Ishikawa (cell line): ENCODE results near the gene DHRS7B.

Experiments
- CEBPB ChIP-seq: IDR thresholded peaks from 2 replicates; pipeline ENCODE4 v1.6.1; 2012
- CREB1 ChIP-seq: IDR thresholded peaks from 2 replicates; pipeline ENCODE4 v1.6.1; 2012; ENCODE audit warnings: low read depth
- EGR1 ChIP-seq: IDR thresholded peaks from 2 replicates; pipeline ENCODE4 v1.6.1; 2012
- EP300 ChIP-seq: IDR thresholded peaks from 2 replicates; pipeline ENCODE4 v1.6.1; 2012; ENCODE audit warnings: borderline replicate concordance
- FOXM1 ChIP-seq: IDR thresholded peaks from 2 replicates; pipeline ENCODE4 v1.6.1; 2012; ENCODE audit warnings: low read depth, borderline replicate concordance
- MAX ChIP-seq: IDR thresholded peaks from 2 replicates; pipeline ENCODE4 v1.6.1; 2012
- NFIC ChIP-seq: IDR thresholded peaks from 2 replicates; pipeline ENCODE4 v1.6.1; 2012
- RAD21 ChIP-seq: IDR thresholded peaks from 2 replicates; pipeline ENCODE4 v1.6.1; 2012; ENCODE audit warnings: low read depth
- REST ChIP-seq: IDR thresholded peaks from 2 replicates; pipeline ENCODE4 v1.6.1; 2012; ENCODE audit warnings: low read depth, mild to moderate bottlenecking
- TAF1 ChIP-seq: IDR thresholded peaks from 2 replicates; pipeline ENCODE4 v1.6.1; 2012; ENCODE audit warnings: low read depth, mild to moderate bottlenecking
- TCF12 ChIP-seq: IDR thresholded peaks from 2 replicates; pipeline ENCODE4 v1.6.1; 2012; ENCODE audit warnings: low read depth
- TEAD4 ChIP-seq: IDR thresholded peaks from 2 replicates; pipeline ENCODE4 v1.6.1; 2012
- USF1 ChIP-seq: IDR thresholded peaks from 2 replicates; pipeline ENCODE4 v1.6.1; 2012
- YY1 ChIP-seq: IDR thresholded peaks from 2 replicates; pipeline ENCODE4 v1.6.1; 2012; ENCODE audit warnings: low read depth
- ZBTB7A ChIP-seq: IDR thresholded peaks from 2 replicates; pipeline ENCODE4 v1.6.1; 2012; ENCODE audit warnings: low read depth

DHRS7B gene

DNA sequence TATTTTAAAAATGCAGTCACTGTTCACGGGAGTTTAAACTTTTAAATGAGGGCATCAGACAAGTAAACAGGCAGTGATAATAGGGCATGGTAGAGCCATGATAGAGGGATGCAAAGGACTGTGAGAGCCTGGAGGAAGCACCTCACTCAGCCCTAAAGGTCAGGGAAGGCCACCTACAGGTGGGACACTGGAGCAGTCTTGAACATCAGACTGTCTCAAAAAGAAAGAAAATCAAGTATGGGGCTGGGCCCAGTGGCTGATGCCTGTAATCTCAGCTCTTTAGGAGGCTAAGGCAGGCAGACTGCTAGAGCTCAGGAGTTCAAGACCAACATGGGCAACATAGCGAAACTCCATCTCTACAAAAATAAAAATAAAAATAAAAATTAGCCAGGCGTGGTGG, 31.0 kb upstream of the DHRS7B start:
- TF ChIP-seq USF1 = no peak

GRCh38 chr17:21096874-21097273, 29.9 kb upstream of the DHRS7B start:
- TF ChIP-seq TEAD4 (no peak), ZBTB7A (no peak)

DNA sequence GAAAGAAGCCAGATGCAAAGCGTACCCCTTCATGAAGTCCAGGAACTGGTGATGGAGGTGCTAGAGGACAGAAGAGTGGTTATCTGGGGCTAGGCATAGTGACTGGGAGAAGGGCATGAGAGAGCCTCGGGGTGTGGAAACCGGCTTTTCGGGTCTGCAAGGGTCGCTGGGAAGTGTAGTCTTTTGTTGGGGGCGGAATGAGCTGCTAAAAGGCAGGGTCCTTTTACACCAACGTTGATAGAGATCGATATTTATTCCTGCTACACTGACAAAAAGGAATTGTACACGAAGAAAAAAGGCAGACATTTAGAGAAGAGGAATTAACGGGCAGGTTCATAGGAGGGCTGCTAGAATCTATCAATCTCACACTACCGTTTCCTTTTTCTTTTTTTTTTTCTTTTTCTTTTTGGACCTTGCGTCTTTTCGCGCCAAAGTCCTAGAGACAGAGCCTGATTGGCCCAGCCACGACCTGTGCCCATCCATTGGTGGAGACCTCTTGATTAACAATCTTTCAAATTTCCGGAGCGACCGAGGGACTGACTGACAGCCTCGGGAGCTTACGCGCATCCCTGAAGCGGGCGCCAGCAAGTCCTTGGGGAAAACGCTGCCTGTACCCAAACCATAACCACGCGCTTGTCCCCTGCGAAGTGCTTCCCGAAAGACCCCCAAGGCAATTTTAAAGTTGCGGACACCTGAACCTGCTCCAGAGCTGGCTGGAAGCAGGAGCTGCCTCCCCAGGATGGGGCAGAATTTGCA, 27.7 kb upstream of the DHRS7B start:
- TF ChIP-seq YY1 (0 out of 2 replicates have a peak, but pooled peaks have one; percentile 14), EGR1 (no peak), USF1 (no peak), CREB1 (0 out of 2 replicates have a peak, but pooled peaks have one; percentile 13), TEAD4 (no peak), FOXM1 (peak; percentile 59; the same call in 1 of the 2 replicates), NFIC (no peak)

DNA sequence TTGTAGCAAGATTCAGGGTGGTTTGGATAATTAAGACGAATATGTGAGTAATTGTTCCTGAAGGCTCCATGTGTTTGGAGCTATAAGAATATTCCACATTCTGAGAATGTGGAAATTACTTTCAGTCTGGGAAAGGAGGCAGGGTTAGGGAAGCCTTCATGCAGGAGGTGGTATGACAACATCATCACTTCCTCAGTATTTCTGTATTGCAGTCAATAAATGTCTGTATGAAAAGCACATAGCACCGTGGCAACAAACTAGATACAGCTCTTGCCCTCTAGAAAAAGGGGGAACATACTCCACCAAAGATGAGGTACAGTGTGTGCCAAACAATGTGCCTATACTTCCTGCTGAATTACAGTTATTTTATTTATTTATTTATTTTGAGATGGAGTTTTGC, 26.1 kb upstream of the DHRS7B start:
- no peak for TF ChIP-seq EGR1
- TF ChIP-seq NFIC = no peak
- no peak for TF ChIP-seq RAD21
- TF ChIP-seq ZBTB7A = no peak
- TF ChIP-seq TEAD4 = no peak
- no peak for TF ChIP-seq USF1
- no peak for TF ChIP-seq CEBPB
- no peak for TF ChIP-seq YY1
- TF ChIP-seq MAX = no peak
- TF ChIP-seq TAF1 = no peak
- no peak for TF ChIP-seq CREB1
- TF ChIP-seq FOXM1 = no peak
- no peak for TF ChIP-seq REST
- TF ChIP-seq TCF12 = no peak
- TF ChIP-seq EP300 = no peak

DNA sequence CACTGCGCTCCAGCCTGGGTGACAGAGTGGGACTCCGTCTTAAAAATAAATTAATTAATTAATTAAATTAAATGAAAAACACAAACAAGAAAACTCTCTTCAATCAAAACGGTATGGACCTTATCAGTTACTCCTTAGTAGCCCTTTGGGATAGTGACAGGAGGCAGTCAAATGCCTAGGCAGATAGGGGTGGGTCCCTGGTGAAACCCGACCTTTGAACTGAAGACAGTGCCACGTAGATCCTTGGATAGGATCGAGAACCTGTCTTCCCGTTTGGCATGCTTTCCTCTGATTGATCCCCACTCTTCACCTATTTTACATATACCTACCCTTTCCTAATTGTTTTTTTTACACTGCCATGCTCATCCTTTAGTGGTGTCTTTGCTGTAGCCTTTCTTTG, 22.2 kb upstream of the DHRS7B start:
- TF ChIP-seq ZBTB7A = no peak
- no peak for TF ChIP-seq FOXM1
- TF ChIP-seq RAD21 = no peak
- no peak for TF ChIP-seq CREB1
- no peak for TF ChIP-seq CEBPB
- no peak for TF ChIP-seq NFIC
- no peak for TF ChIP-seq YY1
- no peak for TF ChIP-seq EP300
- TF ChIP-seq TEAD4 = no peak
- TF ChIP-seq EGR1 = no peak
- TF ChIP-seq TAF1 = no peak
- TF ChIP-seq REST = no peak
- no peak for TF ChIP-seq USF1
- TF ChIP-seq MAX = no peak
- no peak for TF ChIP-seq TCF12
